Measurements from ENCODE around the gene SRCIN1.

DNA sequence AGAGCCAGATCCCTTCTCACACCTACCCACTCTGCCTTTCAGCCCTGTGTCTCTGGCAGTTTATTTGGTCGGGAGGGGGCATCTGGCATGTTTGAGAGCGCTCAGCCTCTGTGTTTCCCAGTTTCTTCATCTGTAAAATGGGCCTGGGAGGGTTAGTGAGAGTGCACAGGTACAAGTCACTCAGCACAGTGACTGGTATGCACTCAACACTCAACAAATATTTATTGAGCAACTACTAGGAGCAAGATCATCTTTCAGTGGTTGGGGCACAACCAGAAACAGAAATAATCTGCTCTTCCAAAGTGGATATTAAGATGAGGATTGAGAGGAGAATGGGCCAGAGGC is 13.7 kb upstream of the SRCIN1 start:
- TF ChIP-seq, protein P1, sequence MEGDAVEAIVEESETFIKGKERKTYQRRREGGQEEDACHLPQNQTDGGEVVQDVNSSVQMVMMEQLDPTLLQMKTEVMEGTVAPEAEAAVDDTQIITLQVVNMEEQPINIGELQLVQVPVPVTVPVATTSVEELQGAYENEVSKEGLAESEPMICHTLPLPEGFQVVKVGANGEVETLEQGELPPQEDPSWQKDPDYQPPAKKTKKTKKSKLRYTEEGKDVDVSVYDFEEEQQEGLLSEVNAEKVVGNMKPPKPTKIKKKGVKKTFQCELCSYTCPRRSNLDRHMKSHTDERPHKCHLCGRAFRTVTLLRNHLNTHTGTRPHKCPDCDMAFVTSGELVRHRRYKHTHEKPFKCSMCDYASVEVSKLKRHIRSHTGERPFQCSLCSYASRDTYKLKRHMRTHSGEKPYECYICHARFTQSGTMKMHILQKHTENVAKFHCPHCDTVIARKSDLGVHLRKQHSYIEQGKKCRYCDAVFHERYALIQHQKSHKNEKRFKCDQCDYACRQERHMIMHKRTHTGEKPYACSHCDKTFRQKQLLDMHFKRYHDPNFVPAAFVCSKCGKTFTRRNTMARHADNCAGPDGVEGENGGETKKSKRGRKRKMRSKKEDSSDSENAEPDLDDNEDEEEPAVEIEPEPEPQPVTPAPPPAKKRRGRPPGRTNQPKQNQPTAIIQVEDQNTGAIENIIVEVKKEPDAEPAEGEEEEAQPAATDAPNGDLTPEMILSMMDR (conservative IDR thresholded peaks at IDR 0.05), result no peak
- TF ChIP-seq EZH2 (IDR thresholded peaks at IDR 0.05; ENCODE audit: low read depth), result no peak

Measured in PC-9 (cell line).